C4-2B (cell line): Measurements from ENCODE around the gene COL4A2.
"Not testable (repeated sequence)": the region's sequence is repeated elsewhere in the genome, so short reads cannot be mapped to it uniquely, and the experiment has no call there.

Source experiments
- H3K27ac ChIP-seq: fragments of 450-650 bp; 2 replicates; pipeline ENCODE4 v1.5.1; 2017
- ZFX ChIP-seq: fragments of 450-650 bp; IDR thresholded peaks from 2 replicates; pipeline ENCODE4 v1.6.1; 2017
- TF ChIP-seq, protein P1 (sequence below): fragments of 450-650 bp; conservative IDR thresholded peaks from 2 replicates; pipeline ENCODE4 v1.5.1; 2017; ENCODE audit warnings: mild to moderate bottlenecking

COL4A2 gene

DNA sequence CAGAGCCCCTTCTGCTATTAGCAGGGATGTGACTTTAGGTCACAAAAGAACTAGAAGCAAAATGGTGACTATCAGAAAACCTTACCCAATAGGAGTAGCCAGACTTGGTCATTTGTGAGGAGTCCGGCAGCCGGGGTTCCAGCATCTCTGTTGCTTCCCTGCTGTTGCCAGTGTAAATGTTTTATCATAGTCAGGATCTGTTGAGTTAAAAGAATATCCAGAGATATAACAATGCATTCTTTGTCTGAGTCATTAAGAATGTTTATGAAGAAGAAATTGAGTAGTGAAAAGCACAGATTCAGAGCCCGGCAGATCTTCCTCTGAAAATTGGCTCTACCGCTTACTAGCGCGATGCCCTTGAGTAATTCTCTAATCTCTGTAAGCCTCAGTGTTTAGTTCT is 84.2 kb downstream of the COL4A2 start:
- TF ChIP-seq, protein P1, sequence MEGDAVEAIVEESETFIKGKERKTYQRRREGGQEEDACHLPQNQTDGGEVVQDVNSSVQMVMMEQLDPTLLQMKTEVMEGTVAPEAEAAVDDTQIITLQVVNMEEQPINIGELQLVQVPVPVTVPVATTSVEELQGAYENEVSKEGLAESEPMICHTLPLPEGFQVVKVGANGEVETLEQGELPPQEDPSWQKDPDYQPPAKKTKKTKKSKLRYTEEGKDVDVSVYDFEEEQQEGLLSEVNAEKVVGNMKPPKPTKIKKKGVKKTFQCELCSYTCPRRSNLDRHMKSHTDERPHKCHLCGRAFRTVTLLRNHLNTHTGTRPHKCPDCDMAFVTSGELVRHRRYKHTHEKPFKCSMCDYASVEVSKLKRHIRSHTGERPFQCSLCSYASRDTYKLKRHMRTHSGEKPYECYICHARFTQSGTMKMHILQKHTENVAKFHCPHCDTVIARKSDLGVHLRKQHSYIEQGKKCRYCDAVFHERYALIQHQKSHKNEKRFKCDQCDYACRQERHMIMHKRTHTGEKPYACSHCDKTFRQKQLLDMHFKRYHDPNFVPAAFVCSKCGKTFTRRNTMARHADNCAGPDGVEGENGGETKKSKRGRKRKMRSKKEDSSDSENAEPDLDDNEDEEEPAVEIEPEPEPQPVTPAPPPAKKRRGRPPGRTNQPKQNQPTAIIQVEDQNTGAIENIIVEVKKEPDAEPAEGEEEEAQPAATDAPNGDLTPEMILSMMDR, result no peak
- no peak for TF ChIP-seq ZFX
- H3K27ac ChIP-seq, result no peak overlapping the region

DNA sequence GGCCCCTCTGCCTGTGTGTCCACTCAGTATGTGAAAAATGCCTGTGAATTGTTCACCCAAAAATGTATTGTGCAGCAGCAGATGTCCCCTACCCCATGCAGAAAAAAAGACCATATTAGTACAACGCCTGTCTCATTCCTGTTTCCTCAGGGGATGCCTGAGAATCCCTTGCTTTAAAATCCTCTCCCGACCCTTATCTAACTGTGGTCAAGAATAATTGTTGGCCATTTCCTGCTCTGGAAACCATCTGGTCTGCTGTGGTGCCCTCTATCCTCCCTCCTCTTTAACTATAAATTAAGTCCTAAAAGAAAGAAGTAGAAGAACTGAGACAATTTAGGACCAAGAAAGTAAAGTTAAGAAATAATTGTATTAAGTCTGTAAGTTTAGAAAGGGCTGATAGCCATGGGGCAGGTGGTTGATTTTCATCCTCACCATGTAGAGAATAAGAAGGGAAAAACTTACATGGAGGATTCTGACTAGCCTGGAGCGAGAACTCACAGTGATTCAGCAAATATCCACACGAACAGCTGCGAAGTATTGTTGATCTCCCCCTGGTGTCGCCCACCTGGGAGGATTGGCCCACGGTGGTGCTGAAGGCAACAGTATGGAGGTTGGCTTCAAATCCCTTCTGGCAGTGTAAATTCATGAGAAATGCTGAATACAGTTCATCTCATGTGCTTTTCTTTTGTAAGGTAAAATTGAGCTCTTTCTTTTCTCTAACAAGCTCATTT is 85.6 kb downstream of the COL4A2 start:
- no peak for TF ChIP-seq ZFX
- TF ChIP-seq, protein P1, result no peak
- no peak overlapping the region for H3K27ac ChIP-seq

DNA sequence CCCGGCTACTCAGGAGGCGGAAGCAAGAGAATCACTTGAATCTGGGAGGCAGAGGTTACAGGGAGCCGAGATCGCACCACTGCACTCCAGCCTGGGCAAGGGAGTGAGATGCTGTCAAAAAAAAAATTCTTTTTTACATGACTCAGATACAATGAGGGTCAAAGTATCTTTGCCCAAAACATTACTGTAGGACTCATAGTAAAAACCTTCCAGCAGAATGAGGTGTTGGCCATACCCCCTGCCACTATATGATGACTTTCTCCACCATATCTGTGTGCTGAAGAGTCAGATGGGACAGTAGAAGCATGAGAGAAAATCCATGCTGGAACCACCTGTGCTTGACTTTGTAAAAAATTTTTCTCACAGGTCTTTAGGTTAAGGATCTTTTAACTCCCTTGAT is 86.7 kb downstream of the COL4A2 start:
- TF ChIP-seq, protein P1, result no peak
- TF ChIP-seq ZFX, result no peak
- no peak overlapping the region for H3K27ac ChIP-seq

DNA sequence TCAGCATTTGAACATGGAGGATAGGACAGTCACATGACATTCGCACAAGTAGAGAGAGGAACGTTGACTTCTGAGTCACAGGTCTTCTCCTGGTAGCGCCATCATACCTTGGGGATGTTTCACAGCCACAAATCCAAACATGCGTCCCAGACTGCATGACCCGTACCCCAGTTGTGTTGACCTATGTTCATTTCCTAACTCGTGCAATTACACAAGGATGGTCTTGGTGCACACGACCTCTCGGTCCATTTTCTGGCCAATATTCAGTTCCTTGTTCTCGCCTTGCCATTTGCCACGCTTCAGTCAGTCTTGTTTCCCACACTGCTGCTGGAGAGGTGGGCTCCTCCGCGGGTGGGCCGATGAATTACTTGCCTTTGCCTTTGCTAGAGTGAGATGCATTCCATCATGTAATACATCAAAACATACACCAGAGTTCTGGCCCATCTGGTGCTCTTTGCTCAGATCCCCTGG is 87.3 kb downstream of the COL4A2 start:
- H3K27ac ChIP-seq, result no peak overlapping the region

DNA sequence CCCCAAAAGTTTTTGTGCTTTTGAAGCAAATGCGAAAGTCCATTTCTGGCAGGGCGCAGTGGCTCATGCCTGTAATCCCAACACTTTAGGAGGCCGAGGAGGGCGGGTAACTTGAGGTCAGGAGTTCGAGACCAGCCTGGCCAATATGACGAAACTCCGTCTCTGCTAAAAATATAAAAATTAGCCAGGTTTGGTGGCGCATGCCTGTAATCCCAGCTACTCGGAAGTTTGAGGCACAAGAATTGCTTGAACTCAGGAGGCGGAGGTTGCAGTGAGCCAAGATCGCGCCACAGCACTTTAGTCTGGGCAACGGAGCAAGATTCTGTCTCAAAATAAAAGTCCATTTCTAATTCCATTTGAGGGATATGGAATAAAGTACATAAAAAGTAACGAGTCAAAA is 88.5 kb downstream of the COL4A2 start:
- not testable (repeated sequence) for H3K27ac ChIP-seq

More for the DNA sequence above, 87.3 kb downstream of the COL4A2 start:
- TF ChIP-seq, protein P1, result no peak
- TF ChIP-seq ZFX, result no peak

DNA sequence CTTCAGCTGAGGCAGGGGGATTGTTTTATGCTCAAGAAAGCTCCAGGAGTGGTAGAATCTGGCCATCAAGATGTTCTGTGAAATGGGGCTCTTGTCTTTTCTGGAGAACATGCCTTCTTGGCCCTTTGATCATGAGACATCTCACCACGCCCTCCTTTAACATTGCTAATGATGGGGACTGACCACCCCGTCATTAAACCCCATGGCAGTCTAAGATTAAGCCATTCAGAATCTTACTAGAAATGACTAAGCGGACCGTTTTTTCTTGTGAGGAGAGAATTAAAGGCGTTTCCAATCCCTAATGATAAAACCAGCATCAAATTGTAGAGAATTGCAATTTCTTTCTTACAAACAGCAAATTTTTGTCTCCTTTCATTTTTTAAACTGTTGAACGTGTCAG is 89.4 kb downstream of the COL4A2 start:
- TF ChIP-seq, protein P1, result no peak
- TF ChIP-seq ZFX, result no peak
- no peak overlapping the region for H3K27ac ChIP-seq

DNA sequence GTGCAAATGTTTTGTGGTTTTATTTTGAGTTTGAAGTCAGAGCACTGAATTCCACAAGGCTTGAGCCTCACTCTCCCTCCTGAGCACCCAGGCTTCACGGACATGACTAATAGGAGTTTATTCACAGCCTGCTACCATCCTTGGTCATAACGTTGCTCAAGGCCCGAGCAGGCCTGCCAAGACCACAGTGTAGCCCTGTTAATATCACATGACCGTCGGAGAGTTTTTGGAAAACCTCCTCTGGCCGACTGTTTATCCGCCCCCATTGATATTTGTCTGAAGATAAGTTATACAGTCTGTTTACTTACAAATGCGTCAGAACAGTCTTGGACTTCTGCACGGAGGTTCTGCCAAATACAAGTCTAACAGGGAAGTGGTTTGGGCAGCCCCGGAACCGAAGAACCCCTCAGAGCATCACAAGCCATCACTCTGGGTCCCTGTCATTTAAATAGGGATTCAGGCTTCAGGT is 89.9 kb downstream of the COL4A2 start:
- no peak overlapping the region for H3K27ac ChIP-seq
- TF ChIP-seq, protein P1, result no peak
- no peak for TF ChIP-seq ZFX
